ENCODE results near the gene AFG1L.
A peak's percentile ranks its signal among the peaks of the same experiment; 100 is the strongest.

The AFG1L gene

DNA sequence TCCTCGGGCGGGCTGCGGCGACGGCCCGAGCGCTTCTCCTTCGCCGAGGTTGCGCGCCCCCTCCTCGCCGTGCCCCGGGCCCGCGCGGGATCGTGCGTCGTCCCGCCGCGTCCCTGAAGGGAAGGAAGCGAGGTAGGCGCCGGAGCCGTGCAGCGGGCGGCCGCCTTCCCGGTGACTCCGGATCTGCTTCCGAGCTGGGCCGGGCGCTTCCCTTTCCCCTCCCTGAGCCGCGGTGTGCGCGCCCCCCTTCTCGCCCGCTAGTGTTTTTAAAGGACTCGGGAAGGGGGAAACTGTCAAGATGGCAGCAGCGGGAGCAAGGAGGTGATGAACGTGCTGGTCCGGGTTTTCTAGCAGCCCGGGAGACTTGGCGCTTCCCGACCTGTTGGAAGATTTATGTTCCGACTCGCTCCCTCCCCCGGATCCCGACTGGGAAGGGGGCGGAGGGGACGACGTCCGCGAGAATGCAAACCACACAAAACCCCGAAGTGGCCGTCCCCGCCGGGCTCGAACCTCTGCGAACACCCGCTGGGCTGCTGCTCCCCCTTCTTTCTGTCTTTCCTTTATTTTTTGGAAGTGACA is 265.1 kb downstream of the AFG1L start:
- peak; percentile 96 for DNase-seq

DNA sequence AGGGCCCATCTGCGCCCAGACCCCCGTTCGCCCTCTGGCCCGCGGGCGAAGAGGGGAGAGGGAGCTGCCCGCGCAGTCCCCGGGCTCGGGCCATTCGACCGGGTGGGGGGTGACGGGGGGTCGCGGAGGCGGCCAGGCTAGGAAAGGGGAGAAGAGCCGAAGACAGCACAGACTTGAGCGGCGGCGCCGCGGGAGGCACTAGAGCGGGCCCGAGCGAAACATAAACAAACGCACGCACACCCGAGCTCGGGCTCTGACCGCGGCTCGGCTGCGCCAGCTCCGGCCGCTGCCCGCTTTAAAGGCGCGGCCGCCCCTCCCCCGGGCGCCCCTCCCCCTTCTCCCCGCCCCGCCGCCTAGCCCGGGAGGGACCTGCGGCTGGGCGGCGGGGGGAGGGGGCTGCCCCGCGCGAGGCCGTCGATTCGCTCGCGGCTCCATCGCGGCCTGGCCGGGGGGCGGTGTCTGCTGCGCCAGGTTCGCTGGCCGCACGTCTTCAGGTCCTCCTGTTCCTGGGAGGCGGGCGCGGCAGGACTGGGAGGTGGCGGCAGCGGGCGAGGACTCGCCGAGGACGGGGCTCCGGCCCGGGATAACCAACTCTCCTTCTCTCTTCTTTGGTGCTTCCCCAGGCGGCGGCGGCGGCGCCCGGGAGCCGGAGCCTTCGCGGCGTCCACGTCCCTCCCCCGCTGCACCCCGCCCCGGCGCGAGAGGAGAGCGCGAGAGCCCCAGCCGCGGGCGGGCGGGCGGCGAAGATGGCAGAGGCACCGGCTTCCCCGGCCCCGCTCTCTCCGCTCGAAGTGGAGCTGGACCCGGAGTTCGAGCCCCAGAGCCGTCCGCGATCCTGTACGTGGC is 265.8 kb downstream of the AFG1L start, which contains the start of gene FOXO3:
TSS of gene FOXO3 (plus strand) at position 455 of the 846 bp plus-strand sequence. CDS start at position 747, 292 bp downstream.
- DNase-seq: peak; percentile 97

DNA sequence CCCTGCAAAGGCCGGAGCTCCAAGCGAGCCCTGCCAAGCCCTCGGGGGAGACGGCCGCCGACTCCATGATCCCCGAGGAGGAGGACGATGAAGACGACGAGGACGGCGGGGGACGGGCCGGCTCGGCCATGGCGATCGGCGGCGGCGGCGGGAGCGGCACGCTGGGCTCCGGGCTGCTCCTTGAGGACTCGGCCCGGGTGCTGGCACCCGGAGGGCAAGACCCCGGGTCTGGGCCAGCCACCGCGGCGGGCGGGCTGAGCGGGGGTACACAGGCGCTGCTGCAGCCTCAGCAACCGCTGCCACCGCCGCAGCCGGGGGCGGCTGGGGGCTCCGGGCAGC is 266.4 kb downstream of the AFG1L start:
- DNase-seq: peak; percentile 38

DNA sequence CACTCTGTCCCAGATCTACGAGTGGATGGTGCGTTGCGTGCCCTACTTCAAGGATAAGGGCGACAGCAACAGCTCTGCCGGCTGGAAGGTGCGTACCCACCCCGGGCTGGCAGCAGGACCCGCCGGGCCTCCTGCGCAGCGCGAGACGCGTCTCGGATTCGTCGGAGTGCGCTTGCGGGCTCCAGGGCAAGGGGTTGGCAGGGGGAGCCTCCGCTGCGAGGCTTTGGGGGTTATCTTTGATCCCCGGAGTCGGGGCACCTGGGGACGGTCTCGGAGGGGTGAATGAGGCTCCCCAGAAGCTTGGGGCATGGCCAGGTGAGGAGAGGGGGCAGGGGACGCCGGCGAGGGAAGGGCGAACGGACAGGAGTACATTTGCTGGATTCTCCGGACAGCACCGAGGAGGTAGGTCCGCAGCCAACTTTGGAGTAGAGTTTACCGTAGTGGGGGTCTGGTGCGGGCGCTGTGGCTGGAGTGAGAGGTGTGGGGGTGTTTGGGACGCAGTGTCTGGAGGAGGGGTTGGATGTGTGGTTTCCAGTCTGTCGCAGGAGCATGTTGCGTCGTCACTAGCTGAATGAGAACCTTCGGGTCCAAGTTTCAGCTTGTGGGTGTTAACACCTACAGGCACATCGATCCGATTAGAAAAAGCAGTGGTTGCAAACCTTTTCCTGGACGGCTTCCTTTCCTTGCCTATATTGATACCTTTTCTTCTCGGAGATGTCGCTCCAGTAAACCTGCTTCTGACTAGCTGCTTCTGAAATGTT is 267.1 kb downstream of the AFG1L start:
- peak; percentile 67 for DNase-seq

DNA sequence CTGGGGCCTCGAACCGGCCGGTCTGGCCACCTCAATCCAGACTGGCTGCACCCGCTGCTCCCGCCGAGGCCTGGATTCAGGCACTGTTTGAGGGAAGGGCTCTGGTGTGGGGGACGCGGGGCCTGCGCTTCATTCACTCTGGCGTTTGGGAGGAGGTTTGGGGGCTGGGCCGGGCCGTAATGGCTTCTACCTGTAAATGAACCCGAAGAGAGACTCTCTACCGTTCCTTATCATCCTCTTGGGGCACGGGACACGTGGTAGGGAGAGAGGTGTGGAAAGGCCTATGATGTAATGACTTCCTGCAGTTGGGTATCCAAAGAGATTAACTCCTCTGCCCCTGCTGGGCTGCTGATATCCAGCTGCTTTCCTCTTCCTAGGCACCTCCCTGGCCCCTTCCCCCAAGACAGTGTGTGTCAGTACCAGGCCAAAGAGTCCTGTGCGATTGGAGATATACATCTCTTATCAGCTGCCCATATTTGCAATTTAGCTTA is 267.7 kb downstream of the AFG1L start:
- peak; percentile 93 for DNase-seq

DNA sequence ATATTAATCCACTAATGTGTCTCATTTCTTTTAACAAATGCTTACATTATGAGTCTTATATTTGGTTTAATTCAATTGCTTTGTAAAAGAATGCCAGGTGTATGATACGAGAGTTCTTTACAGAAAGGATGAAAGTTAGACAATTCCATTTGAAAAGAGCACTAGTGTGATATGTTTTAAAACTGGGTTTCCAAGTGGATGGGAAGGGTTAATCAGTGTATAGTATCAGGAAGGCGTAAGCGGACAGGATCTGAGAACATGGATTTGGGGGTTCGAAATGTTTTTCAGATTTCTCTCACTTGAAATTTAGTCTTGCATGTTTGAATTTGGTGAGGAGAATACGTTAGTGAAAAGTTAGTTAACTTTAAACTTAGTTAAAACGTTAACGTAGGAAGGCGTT is 268.4 kb downstream of the AFG1L start:
- no peak for DNase-seq

DNA sequence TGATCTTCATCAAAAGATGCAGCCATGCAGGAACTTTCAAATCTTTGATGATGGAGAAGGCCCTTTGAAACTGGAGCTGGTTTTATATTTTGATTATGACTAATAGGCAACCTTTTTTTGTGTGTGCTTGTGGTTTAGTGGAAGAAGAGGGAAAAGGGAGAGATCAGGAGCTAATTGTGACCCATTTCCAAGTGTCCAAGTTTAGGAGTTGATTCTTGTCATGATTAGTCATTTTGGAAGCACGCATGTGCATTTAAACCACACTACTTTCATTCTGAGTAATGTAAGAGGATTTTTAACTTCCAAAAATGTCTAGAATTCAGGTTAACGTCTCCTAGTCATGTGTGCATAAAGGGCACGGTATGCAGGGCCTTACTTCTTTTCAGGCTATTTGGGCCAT is 269.3 kb downstream of the AFG1L start:
- DNase-seq: no peak

DNA sequence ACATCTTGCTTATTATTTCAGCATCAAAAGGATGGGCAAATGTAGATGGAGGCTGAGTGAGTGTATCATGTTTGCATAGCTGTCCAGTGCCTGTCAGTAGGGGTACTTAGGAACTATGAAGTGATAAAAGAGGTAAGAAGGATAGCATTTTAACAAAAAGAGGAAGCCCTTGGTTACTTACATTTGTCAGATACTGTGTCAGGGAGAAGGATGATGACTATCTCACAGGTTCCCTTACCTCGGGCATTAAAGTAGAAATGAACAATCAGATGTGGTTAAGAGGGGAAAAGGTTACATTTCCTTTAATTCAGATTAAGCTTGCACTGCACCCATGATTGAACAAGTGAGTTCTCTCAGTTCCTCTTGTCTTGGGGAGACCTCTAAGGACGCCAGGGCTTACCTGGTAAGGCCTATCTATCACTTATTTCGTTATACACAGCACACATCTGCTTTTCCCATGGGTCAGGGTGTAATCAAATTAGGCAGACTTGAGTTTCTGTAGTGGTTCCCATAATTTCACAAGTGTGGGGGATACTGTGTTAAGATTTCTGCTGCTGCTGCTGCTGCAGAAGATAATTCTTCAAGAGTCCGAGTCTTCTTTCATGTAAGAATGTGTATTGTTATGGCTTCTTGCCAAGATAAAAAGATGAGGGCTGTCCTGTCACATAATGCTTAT is 270.4 kb downstream of the AFG1L start:
- peak; percentile 31 for DNase-seq

DNA sequence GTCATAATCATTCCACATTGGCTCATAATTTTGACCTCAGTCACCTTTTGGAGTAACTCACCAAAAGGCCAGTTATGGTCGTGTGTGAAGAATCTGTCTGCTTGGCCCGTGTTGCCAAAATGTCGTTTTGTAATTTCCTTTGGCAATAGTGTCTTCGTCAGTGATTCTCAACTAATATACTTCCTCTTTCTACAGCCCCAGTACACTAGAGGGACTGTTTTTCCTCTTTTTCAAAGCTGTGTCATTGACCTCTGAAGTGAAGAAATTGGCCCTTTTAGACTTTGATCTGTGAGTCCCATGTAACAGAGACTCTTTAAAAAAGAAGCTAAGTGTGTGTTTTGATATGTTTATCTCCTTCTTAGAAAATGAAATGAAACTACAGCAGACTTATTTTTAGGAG is 271.0 kb downstream of the AFG1L start:
- DNase-seq: no peak

DNA sequence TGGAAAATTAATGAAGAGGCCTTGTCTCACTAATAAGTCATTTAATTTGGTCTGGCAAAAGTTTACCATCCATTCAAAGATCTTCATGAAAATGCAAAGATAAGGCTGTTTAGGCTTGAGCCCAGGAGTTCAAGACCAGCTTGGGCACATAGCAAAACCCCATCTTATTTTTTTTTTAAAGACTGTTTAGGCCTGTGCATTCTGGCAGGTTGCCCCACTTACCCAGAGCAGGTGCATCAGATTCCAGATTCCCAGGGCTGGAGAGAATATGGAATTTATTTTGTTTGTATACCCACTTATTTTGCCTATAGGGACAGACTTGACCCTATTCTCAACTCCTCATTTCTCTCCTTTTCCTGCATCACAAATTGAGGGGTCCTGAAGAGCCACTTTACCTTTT is 271.6 kb downstream of the AFG1L start:
- DNase-seq: no peak

DNA sequence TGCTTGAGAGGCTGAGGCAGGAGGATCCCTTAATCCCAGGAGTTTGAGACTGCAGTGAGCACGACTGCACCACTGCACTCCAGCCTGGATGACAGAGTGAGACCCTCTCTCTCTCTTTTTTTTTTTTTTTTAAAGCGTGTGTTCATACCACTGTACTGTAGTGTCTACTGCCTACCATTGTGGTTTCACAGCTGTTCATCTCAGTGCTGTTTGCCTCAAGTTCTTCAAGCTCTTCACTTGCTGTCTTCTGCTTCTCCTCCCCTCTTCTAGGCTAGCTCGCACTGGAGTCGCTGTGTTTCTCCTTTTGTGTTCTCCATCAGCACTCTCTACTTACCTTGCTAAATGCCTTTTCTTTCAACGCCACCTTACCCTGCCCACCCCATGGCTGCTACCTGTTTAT is 273.2 kb downstream of the AFG1L start:
- no peak for DNase-seq

DNA sequence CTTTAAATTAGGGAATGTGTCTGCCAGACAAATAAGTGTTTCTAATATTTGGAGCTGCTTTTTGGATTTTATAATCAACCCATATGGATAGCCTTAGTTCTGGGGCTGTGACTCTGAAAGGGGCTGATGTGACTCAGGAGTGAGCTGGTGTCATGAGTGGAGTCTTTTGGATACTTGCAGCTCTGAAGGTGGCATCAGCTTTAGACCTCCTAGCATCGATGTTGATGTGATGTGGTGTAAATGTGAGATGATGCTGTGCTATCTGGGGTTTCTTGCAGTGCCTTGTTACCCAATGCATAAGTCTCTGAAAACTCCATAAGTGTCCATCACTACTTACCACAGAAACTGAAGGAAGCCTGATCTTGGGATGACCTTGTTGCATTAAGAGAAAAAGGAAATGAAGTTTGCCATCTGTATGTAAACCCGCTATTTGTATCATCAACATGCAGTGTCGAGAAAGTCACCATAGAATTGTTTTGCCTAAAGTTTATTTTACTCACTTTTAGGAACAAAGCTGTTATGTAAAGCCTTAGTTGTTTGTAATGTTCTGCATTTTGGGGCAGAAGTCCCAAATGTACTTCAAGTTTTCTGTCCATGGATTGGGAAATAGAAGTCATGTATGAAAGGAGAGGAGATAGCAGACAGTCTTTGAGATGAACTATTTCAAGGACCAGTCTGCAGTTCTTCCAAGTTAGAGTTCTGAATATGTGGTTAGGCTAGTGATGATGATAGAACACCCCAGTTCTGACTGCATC is 273.9 kb downstream of the AFG1L start:
- no peak for DNase-seq

DNA sequence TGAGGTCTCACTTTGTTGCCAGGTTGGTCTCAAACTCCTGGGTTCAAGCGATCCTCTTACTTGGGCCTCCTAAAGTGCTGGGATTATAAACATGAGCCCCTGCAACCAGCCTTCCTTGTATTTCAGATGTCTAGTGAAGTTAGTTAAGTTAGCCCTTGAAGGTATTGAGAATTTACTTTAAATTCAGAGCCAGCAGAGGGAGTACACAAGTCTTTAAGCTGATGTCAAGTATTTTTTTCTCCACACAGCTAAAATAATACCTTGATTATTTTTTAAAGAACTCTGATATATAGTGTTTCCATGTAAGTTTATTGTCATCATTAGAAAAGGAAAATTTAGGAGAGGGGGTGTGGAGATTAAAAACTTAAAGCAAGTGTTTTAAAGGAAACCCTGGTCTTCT is 275.7 kb downstream of the AFG1L start:
- DNase-seq: peak; percentile 17

DNA sequence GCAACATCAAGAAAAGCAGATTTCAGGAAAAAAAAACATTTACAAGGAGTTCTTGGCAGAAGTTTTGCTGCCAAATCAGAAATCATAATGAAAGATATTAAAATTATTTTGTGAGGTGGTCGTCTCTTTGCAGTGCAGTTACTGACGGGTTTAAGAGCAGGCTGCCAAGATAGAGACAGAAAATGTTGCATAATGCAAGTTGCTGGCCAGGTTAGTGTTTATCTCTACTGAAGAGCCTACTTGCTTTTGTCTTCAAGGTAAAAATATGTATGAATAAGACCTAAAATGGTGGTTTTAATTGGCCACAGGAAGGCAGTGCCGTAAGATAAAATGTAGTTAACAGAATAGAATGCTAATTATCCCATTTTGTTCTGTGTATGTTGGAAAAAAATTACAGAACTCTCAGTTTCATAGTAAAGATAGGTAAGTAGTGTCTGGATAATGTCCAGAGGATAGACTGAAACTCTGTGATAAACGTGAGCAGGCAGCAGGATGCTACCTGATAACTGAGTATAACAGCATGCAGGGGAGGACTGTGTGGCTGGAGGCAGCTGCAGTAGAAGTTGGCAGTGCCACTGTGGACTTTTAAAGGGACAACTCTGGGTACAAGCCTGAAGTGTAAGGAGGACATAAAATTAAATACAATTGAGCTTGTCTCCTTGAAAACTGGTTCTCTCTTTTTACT is 279.7 kb downstream of the AFG1L start:
- DNase-seq: no peak

All from NCI-H69 (cell line).